ENCODE results near the gene TANC1.

GRCh38 chr2:159262226-159262625, 293.8 kb downstream of the TANC1 start:
- TF ChIP-seq EZH2 (IDR thresholded peaks at IDR 0.05; ENCODE audit: borderline replicate concordance, low read length), result no peak
- no peak for TF ChIP-seq CTCF (conservative IDR thresholded peaks at IDR 0.05 in 1 of 2, IDR thresholded peaks at IDR 0.05 in 1 of 2; ENCODE audit: extremely low read depth in 1 of 2, insufficient read depth in 1 of 2, low read depth in 1 of 2, low read length in 2 of 2)
